ENCODE measurements around the gene ACVR2B.

- no peak for TF ChIP-seq REST (IDR thresholded peaks at IDR 0.05; ENCODE audit: unreplicated experiment)
- TF ChIP-seq CTCF (conservative IDR thresholded peaks at IDR 0.05; ENCODE audit: low read depth in 2 of 2): no peak
- no peak for TF ChIP-seq CREB1 (CRISPR knock-in tag; IDR thresholded peaks at IDR 0.05; ENCODE audit: low read depth)
- TF ChIP-seq POLR2AphosphoS5 (IDR thresholded peaks at IDR 0.05; ENCODE audit: low read depth): no peak
- TF ChIP-seq EZH2phosphoT487 (IDR thresholded peaks at IDR 0.05; ENCODE audit: unreplicated experiment): no peak
- no peak for TF ChIP-seq EZH2 (IDR thresholded peaks at IDR 0.05; ENCODE audit: low read depth, unreplicated experiment)
- no peak for TF ChIP-seq ETS1 (IDR thresholded peaks at IDR 0.05)
- TF ChIP-seq NANOG (IDR thresholded peaks at IDR 0.05; ENCODE audit: borderline replicate concordance): no peak
Measured at GRCh38 chr3:38411591-38411990, 42.1 kb upstream of the ACVR2B start.
